NOMO-1 (cell line): Measurements from ENCODE around the gene TTC31.
A peak's percentile ranks its signal among the peaks of the same experiment; 100 is the strongest.
"Not testable (repeated sequence)": the region's sequence is repeated elsewhere in the genome, so short reads cannot be mapped to it uniquely, and the experiment has no call there.

ENCODE experiments used
- DNase-seq, 2 experiments: peaks; one replicate each; lab custom pipeline; 2025; ENCODE audit not compliant: unreplicated experiment in 2 of 2; lab: John Stamatoyannopoulos, UW

TTC31 gene

GRCh38 chr2:74457129-74457548 is 25.7 kb upstream of the TTC31 start:
- DNase-seq: peak in 1 of 2 experiments; percentile 51

GRCh38 chr2:74457549-74458131 is 25.2 kb upstream of the TTC31 start:
- DNase-seq: peak in 1 of 2 experiments; percentile 63

GRCh38 chr2:74458132-74458937 is 24.5 kb upstream of the TTC31 start, which contains the start of gene WBP1:
WBP1 (plus strand) TSS chr2:74458438; CDS start chr2:74458603, 165 bp downstream.
- peak; percentile 99 for DNase-seq

GRCh38 chr2:74458938-74459363 is 23.9 kb upstream of the TTC31 start:
- no peak for DNase-seq

GRCh38 chr2:74459503-74460118 is 23.3 kb upstream of the TTC31 start:
- not testable (repeated sequence) for DNase-seq

- DNase-seq: not testable (repeated sequence)
Observed at GRCh38 chr2:74460187-74460586, 22.7 kb upstream of the TTC31 start.

GRCh38 chr2:74461187-74462053 is 21.5 kb upstream of the TTC31 start:
- no peak for DNase-seq

- no peak for DNase-seq
Observed at GRCh38 chr2:74462054-74462785, 20.7 kb upstream of the TTC31 start.

- no peak for DNase-seq
Observed at GRCh38 chr2:74462786-74463105, 20.1 kb upstream of the TTC31 start.

- DNase-seq: no peak
Observed at GRCh38 chr2:74464406-74464805, 18.5 kb upstream of the TTC31 start.

GRCh38 chr2:74470742-74471141 is 12.1 kb upstream of the TTC31 start:
- DNase-seq: not testable (repeated sequence)

- DNase-seq: peak in 1 of 2 experiments; percentile 19
Observed at GRCh38 chr2:74471332-74472065, 11.4 kb upstream of the TTC31 start.

GRCh38 chr2:74472086-74472944 is 10.6 kb upstream of the TTC31 start, which contains the start of gene MRPL53:
MRPL53 (minus strand) TSS chr2:74472680; CDS start chr2:74472660, 20 bp downstream.
- DNase-seq: peak; percentile 90 to 93

- DNase-seq: no peak
Observed at GRCh38 chr2:74472945-74473258, 10.0 kb upstream of the TTC31 start.

- DNase-seq: no peak
Observed at GRCh38 chr2:74474481-74474880, 8.4 kb upstream of the TTC31 start.

- no peak for DNase-seq
Observed at GRCh38 chr2:74474899-74475298, 8.0 kb upstream of the TTC31 start.

GRCh38 chr2:74481431-74481830 is 1.4 kb upstream of the TTC31 start:
- DNase-seq: no peak

GRCh38 chr2:74481961-74482800 is 700 bp upstream of the TTC31 start:
- DNase-seq: peak; percentile 67 to 75
